Psoas muscle (tissue), 8 donors: ENCODE measurements around the gene SELENOO. TPM values are rescaled to one million over a fixed set of nuclear protein-coding genes. Genes with fewer than 3 reads are reported as not detected.
A peak's percentile ranks its signal among the peaks of the same experiment; 100 is the strongest.

Source experiments
- ATAC-seq, 4 donors: fragments of 200-7000 bp; cut with Tn5 transposase; one replicate each; pipeline ENCODE4 v1.9.1; 2020; ENCODE audit warnings: moderate library complexity in 3 of 4, mild to moderate bottlenecking in 2 of 4
- DNase-seq, 2 donors: peaks; one replicate each; pipeline ENCODE4 v3.0.0-alpha.2; 2020
- H3K27ac ChIP-seq: fragments of 200-600 bp; one replicate; pipeline ENCODE4 v1.8.0; 2022
- H3K27me3 ChIP-seq, 3 donors: fragments of 200-600 bp in 1 of 3; one replicate each; pipeline versions ENCODE4 v1.6.1 to v1.8.0; 2013 to 2022; ENCODE audit warnings: low read length in 2 of 3, mild to moderate bottlenecking in 2 of 3, moderate library complexity in 1 of 3; ENCODE audit not compliant: insufficient read depth in 3 of 3
- H3K36me3 ChIP-seq, 2 donors: fragments of 200-600 bp in 1 of 2; one replicate each; pipeline versions ENCODE4 v1.6.1 to v1.8.0; 2013 to 2022; ENCODE audit warnings: low read depth in 1 of 2, mild to moderate bottlenecking in 1 of 2, moderate library complexity in 1 of 2; ENCODE audit not compliant: insufficient read depth in 1 of 2
- H3K4me1 ChIP-seq: fragments of 200-600 bp; one replicate; pipeline ENCODE4 v1.8.0; 2022
- H3K4me3 ChIP-seq: fragments of 200-600 bp; one replicate; pipeline ENCODE4 v1.8.0; 2022; ENCODE audit warnings: mild to moderate bottlenecking
- H3K9me3 ChIP-seq: fragments of 200-600 bp; one replicate; pipeline ENCODE4 v1.8.0; 2022
- WGBS, 3 donors: extraction: QIAGEN DNeasy Blood & Tissue Kit; methylation state at CpG; one replicate each; pipeline versions ENCODE4 v1.1.6 to v1.1.7; 2013; 5-methylcytosine and 5-hydroxymethylcytosine counted together
- intact Hi-C, 2 donors: fragments of 100-400 bp; cut with DNase I; formaldehyde crosslinking; loops; one replicate each; pipeline versions ENCODE4 v1.11.0 to v1.14.2; 2022
- polyA plus RNA-seq, 3 donors: library from polyadenylated mRNA; stranded (reverse); fragments of 200-250 nt; gene quantifications; one replicate each; pipeline ENCODE4 v1.2.3, GENCODE V29; 2013
- total RNA-seq, 4 donors: library from RNA; stranded (reverse); fragmentation: NEBNext Ultra II Directional in 2 of 4; extraction: Animal tissue kit (Norgen Biotek cat#: 25700) in 2 of 4; gene quantifications; one replicate each; pipeline versions ENCODE4 v1.2.1 to v1.2.4, GENCODE V29; 2021 to 2023
- TF ChIP-seq, protein P1 (sequence below): fragments of 200-600 bp; IDR thresholded peaks from one replicate; pipeline ENCODE4 v1.8.0; 2022; ENCODE audit warnings: antibody characterized with exemption
- donor health status: healthy with polysubstance abuse.
- donor health status: DM: no; HTN: no; CAD: no; lungs with moderate emphysema.
- donor health status: Bipolar disorder and iron deficiency.
- donor health status: healthy.
- donor health status: DM: yes; HTN: yes; CAD: no.
- donor health status: DM: no; HTN: no; CAD: no.
- donor health status: DM: no; HTN: no; CAD: no.
- donor health status: DM: yes; HTN: yes; CAD: no.

The SELENOO gene
- total and polyA plus RNA-seq, 7 donors = 10.0 to 26.6 (median 20.0) TPM

DNA sequence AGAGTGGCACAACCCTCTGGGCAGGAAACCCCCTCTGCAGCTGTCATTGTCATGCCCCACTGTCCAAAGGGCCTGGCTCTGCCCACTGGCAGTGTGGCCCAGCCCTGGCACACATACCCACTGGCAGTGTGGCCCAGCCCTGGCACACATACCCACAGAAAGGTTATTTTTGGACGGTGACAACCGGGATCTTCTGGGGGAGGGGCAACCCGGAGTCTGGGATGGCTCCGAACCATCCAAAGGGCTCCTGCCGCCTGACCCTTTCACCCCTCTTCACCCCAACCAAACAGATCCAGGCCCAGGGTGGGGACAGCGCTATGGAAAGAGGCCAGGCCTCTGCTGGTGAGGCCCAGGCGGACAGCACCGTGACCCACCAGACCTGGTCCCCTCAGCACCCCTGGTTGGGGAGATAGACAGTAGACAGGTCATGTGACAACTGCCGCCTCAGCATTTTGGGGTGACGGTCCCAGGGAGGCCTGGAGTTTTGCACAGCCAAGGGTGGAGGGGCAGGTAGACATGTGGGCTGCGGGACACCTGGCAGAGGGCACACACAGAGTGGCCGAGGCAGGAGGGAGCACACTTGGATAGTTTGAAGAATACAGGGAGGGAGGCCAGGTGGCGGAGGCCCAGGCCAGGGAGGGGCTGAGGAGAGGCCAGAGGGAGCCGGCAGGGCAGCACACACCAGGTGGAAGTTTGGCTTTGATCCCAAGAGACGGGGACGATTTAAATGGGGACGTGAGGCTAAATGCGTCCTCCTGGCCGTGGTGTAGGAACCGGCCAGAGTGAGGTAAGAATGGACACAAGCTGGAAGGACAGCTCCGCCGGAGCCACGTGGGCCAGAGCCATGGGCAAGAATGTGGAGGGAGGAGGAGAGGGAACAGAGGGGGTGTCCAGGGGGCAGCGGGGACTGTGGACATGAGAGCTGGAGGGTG lies 57.8 kb downstream of the SELENOO start:
- peak; percentile 77 to 92 for DNase-seq
- TF ChIP-seq, protein P1, sequence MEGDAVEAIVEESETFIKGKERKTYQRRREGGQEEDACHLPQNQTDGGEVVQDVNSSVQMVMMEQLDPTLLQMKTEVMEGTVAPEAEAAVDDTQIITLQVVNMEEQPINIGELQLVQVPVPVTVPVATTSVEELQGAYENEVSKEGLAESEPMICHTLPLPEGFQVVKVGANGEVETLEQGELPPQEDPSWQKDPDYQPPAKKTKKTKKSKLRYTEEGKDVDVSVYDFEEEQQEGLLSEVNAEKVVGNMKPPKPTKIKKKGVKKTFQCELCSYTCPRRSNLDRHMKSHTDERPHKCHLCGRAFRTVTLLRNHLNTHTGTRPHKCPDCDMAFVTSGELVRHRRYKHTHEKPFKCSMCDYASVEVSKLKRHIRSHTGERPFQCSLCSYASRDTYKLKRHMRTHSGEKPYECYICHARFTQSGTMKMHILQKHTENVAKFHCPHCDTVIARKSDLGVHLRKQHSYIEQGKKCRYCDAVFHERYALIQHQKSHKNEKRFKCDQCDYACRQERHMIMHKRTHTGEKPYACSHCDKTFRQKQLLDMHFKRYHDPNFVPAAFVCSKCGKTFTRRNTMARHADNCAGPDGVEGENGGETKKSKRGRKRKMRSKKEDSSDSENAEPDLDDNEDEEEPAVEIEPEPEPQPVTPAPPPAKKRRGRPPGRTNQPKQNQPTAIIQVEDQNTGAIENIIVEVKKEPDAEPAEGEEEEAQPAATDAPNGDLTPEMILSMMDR = no peak
- Histone ChIP-seq H3K9me3 (no peaks in the 10 kb centered on the region), H3K27ac (peak overlapping the region; percentile 88), H3K4me3 (peak overlapping the region; percentile 84), H3K36me3 (peaks cover 0 to 28% of the 10 kb centered on the region in 2 donors), H3K4me1 (peaks cover 50% of the 10 kb centered on the region), H3K27me3 (no peaks in the 10 kb centered on the region)
- intact Hi-C loops = loop anchor here in 1 of 2 donors (10.0 kb wide), 1 partner anchor 246 kb away; the partner anchor contains the start of genes LMF2 and NCAPH2
- WGBS, 3 donors = 29 to 38% (median 34%) methylated on average over 24 of the region's 24 CpGs
- ATAC-seq = peak; percentile 78 to 81 (median 79)

DNA sequence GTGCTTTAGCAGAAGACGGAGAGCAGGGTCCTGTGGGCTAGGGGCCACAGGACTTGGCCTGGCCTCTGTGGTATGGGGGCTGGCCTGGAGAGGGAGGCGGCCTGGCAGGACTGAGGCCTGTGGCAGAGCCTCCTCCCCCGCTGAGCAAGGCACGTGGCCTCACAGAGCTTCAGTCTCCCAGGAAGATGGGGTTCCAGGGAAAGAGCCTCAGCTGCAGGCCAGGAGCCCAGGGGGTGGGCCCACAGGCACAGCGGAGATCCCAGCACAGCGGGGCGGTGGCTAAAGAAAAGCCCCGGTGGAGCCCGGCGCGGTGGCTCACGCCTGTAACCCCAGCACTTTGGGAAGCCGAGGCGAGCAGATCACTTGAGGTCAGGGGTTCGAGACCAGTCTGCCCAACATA lies 58.5 kb downstream of the SELENOO start:
- H3K27me3 ChIP-seq = no peaks in the 10 kb centered on the region
- ATAC-seq (peak; percentile 27 to 31 (median 30)), DNase-seq (no peak)
- H3K27ac ChIP-seq = peak overlapping the region; percentile 88
- H3K36me3 ChIP-seq = peaks cover 0 to 22% of the 10 kb centered on the region in 2 donors
- H3K4me1 ChIP-seq = peaks cover 51% of the 10 kb centered on the region
- WGBS, 3 donors = 20 to 40% (median 40%) methylated on average over 14 to 15 of the region's 15 CpGs
- H3K9me3 ChIP-seq = no peaks in the 10 kb centered on the region
- intact Hi-C loops = loop anchor here in 1 of 2 donors (10.0 kb wide), 1 partner anchor 245 kb away; the partner anchor contains the start of genes LMF2 and NCAPH2
- TF ChIP-seq, protein P1 = no peak
- H3K4me3 ChIP-seq = peak overlapping the region; percentile 84

DNA sequence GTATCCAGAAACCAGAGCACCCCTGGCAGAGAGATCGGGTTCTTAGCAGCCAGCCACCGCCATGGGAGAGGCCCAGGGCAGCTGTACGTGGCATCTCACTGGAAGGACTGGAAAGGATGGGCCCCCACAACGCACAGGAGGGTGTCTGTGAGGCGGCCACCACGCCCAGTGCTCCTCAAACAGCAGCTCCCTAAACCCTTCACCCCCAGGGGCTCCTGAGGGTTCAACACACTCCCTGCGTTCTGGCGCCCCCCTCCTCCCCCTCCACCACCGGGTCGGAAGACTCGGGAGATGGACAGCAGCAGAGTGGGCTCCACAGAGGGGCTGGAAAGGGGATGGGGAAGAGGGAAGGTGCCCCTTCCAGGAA lies 59.6 kb downstream of the SELENOO start:
- peak overlapping the region; percentile 91 for H3K27ac ChIP-seq
- peak overlapping the region; percentile 84 for H3K4me3 ChIP-seq
- no peaks in the 10 kb centered on the region for H3K9me3 ChIP-seq
- peaks cover 0 to 12% of the 10 kb centered on the region in 2 donors for H3K36me3 ChIP-seq
- intact Hi-C loops = no loop called here
- no peaks in the 10 kb centered on the region for H3K27me3 ChIP-seq
- peaks cover 51% of the 10 kb centered on the region for H3K4me1 ChIP-seq
- TF ChIP-seq, protein P1 = no peak
- DNase-seq (no peak), ATAC-seq (no peak)
- WGBS, 3 donors = 19 to 35% (median 20%) methylated on average over 9 to 11 of the region's 11 CpGs

DNA sequence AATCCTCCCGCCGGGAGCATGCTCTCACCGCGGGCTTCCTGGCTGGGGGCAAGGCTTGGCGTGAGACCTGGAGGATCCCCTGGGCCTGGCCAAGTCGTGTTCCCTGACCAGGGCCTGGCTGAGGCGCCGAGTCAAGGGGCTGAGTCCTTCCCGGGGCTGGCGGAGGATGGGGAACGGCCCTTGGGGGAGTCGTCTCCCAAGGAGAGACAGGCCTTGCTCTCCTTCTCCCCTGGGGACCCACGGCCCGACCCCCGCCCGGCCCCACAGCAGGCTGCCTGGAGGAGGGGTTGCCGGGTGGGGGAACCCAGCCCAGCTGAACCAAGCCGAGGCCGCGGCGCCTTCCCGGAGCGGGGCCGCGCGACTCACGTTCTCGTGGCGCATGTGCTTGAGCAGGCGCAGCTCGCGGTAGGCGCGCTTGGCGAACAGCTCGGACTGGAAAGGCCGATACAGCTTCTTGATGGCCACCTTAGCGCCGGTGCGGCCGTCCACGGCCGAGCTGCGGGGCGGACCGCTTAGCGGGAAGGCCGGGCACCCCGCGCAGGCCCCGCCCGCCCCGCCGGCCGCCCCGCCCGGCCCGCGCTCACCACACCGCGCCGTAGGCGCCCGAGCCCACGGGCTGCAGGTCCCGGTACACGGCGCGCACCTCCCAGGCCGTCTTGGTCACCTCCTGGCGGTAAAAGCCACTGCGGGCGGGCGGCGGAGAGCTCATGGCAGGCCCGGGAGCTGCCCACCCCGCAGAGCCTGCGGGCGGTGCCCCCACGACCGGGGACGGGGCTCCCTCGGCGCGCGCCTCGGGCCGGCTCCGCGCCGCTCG lies 60.2 kb downstream of the SELENOO start:
- intact Hi-C loops = no loop called here
- DNase-seq = peak in 1 of 2 donors; percentile 78
- no peak for ATAC-seq
- Histone ChIP-seq H3K27ac (peak overlapping the region; percentile 91), H3K9me3 (no peaks in the 10 kb centered on the region), H3K4me1 (peaks cover 51% of the 10 kb centered on the region), H3K36me3 (peaks cover 0 to 6% of the 10 kb centered on the region in 2 donors), H3K27me3 (no peaks in the 10 kb centered on the region), H3K4me3 (peak overlapping the region; percentile 84)
- 0 to 1% (median 0%) methylated on average over 50 to 92 of the region's 92 CpGs for WGBS, 3 donors
- TF ChIP-seq, protein P1 = no peak
